OCI-LY3 (cell line): ENCODE data around the gene ARFGAP3.

ENCODE experiments used
- H2AFZ ChIP-seq: fragments of 200-600, 300-600 bp; shearing (Covaris generic); 2 replicates; pipeline ENCODE4 v1.6.0; 2014; ENCODE audit warnings: antibody characterized with exemption, low read depth, low read length
- H3K27ac ChIP-seq: fragments of 200-600, 300-600 bp; sonication (generic); 2 replicates; pipeline ENCODE4 v1.5.1; 2014; ENCODE audit warnings: mild to moderate bottlenecking, low read length, moderate library complexity, mixed read lengths
- H3K27me3 ChIP-seq: fragments of 200-600, 300-600 bp; sonication (generic); 2 replicates; pipeline ENCODE4 v1.6.1; 2014; ENCODE audit warnings: low read depth, low read length, mixed read lengths
- H3K36me3 ChIP-seq: fragments of 200-600, 300-600 bp; sonication (generic); replicated peaks from 2 replicates; pipeline ENCODE3; 2014; ENCODE audit warnings: low read depth, low read length, mixed read lengths
- H3K4me1 ChIP-seq: fragments of 300-600, 200-600 bp; sonication (generic); 2 replicates; pipeline ENCODE4 v1.6.1; 2014; ENCODE audit warnings: low read length, mixed read lengths
- H3K4me2 ChIP-seq: fragments of 200-600, 300-600 bp; sonication (generic); 2 replicates; pipeline ENCODE4 v1.6.1; 2014; ENCODE audit warnings: low read length, mixed read lengths
- H3K4me3 ChIP-seq: fragments of 300-600, 200-600 bp; sonication (generic); 2 replicates; pipeline ENCODE4 v1.5.1; 2014; ENCODE audit warnings: antibody characterized with exemption, mild to moderate bottlenecking, low read length, moderate library complexity
- H3K79me2 ChIP-seq: fragments of 300-600, 200-600 bp; shearing (Covaris generic); 2 replicates; pipeline ENCODE4 v1.6.1; 2014; ENCODE audit warnings: mild to moderate bottlenecking, low read length, mixed read lengths
- H3K9ac ChIP-seq: fragments of 300-600, 200-600 bp; shearing (Covaris generic); 2 replicates; pipeline ENCODE4 v1.6.0; 2014; ENCODE audit warnings: mild to moderate bottlenecking, low read length, moderate library complexity
- H3K9me3 ChIP-seq: fragments of 200-600, 300-600 bp; shearing (Covaris generic); 2 replicates; pipeline ENCODE4 v1.6.1; 2014; ENCODE audit warnings: low read length, mixed read lengths; ENCODE audit not compliant: insufficient read depth
- H4K20me1 ChIP-seq: fragments of 200-600, 300-600 bp; sonication (generic); 2 replicates; pipeline ENCODE4 v1.6.1; 2016; ENCODE audit warnings: low read length, mixed read lengths; ENCODE audit not compliant: insufficient read depth
- EZH2phosphoT487 ChIP-seq: fragments of 200-600 bp; shearing (Covaris generic); IDR thresholded peaks from 2 replicates; pipeline ENCODE4 v1.6.1; 2018; ENCODE audit warnings: antibody characterized with exemption, mixed run types, low read depth
- TF ChIP-seq, protein P1 (sequence below): fragments of 200-600, 300-600 bp; sonication (generic); IDR thresholded peaks from 2 replicates; pipeline ENCODE4 v1.5.1; 2014; ENCODE audit warnings: antibody characterized with exemption, low read length, low read depth

Gene ARFGAP3

DNA sequence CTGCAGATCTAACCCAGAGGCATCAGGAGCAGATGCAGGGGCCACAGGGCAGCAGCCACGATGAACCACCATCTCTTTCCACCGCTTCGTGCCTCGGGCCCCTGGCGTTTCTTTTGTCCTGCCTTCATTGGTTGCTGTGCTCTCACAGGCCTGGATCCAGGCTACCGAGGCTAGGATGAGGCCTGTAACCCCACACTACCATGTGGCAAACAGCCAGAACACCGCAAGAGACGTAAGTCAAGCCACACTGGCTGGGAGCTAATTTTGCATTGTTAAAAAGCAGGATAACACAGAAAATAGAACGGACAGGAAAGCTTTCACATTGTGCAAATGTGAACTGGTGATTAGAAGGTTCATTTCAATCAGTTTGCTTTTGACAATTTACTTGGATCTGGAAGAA is 15.7 kb upstream of the ARFGAP3 start:
- H3K79me2 ChIP-seq, result no peaks in the 10 kb centered on the region
- no peak overlapping the region for H3K4me3 ChIP-seq
- no peak overlapping the region for H3K4me2 ChIP-seq
- H3K9me3 ChIP-seq, result no peaks in the 10 kb centered on the region
- no peak overlapping the region for H3K27ac ChIP-seq
- H3K9ac ChIP-seq, result no peak overlapping the region
- H3K4me1 ChIP-seq, result no peaks in the 10 kb centered on the region
- no peak overlapping the region for H2AFZ ChIP-seq
- no peaks in the 10 kb centered on the region for H3K27me3 ChIP-seq
- TF ChIP-seq, protein P1, sequence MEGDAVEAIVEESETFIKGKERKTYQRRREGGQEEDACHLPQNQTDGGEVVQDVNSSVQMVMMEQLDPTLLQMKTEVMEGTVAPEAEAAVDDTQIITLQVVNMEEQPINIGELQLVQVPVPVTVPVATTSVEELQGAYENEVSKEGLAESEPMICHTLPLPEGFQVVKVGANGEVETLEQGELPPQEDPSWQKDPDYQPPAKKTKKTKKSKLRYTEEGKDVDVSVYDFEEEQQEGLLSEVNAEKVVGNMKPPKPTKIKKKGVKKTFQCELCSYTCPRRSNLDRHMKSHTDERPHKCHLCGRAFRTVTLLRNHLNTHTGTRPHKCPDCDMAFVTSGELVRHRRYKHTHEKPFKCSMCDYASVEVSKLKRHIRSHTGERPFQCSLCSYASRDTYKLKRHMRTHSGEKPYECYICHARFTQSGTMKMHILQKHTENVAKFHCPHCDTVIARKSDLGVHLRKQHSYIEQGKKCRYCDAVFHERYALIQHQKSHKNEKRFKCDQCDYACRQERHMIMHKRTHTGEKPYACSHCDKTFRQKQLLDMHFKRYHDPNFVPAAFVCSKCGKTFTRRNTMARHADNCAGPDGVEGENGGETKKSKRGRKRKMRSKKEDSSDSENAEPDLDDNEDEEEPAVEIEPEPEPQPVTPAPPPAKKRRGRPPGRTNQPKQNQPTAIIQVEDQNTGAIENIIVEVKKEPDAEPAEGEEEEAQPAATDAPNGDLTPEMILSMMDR, result no peak
- no peak for TF ChIP-seq EZH2phosphoT487
- no peaks in the 10 kb centered on the region for H4K20me1 ChIP-seq
- peaks cover 28% of the 10 kb centered on the region for H3K36me3 ChIP-seq

DNA sequence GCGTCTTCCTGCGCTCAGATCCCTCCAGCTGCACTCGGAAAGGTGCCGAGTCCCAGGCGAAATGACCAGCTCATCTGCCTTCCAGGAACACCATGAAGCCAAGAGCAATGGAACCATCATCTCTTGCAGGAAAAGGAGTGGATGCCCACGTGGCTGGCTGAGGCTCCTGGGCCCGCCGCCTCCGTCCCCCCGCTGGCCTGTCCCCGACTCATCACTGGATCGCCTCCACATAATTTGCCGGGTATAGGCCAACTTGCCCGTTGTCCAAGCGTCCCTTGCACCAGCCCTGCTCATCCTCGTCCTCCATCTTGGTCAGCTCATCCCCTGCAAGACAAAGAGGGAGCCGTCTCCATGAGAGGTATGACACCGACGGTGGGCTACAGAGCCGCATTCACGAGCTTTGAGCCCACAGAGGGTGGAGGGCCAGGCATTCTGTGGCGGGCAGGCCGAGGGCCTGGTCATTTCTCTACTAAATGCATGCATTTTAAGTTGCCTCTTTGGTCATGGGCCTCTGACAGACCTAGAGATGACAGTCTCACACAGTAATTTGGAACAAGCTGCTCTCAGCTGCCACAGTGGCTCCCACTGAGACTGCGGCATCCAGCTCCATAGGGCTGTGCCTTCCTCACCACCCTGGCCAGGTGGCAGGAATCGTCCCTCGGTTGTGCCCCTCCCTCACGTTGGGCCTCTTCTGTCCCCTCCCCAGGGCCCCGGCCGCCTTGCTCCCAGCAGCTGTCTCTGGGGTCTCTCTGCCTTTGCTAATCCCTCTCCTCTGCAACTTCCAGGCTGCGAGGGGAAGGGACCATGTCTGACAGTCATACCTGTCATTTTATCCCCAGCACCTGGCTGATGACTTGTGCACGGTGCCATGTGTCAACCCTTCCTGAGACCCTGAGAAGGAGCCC is 14.3 kb upstream of the ARFGAP3 start:
- Histone ChIP-seq H3K36me3 (peaks cover 22% of the 10 kb centered on the region), H3K4me3 (no peak overlapping the region), H3K4me1 (peaks cover 4% of the 10 kb centered on the region)

DNA sequence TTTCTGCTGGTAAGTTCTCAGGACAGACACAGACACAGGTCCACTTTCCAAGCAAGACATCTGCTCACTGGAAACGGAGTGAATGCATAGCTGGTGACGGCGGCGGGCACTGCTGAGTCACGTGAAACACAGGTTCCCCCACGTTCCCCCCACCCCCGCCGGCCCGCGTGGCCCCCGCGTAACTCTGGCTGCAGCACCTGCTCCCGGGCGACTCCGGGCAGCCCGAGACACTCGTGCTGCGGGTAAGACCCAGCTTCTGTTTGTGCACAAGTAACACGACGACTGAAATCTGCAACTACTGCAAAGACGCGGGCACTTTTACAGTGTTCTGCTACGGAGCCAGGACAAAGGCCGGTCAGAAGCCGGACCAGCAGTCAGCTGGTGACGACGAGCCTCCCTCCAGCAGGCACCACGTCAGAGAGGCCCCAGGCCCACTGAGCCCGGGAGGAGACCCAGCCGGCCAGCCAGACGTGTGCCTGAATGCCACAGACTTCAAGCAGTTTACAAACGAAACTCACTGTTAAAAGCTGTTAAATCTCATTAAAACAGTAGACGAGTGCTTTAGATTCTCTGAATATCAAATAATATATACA is 12.9 kb upstream of the ARFGAP3 start:
- H3K4me3 ChIP-seq, result no peak overlapping the region
- peaks cover 25% of the 10 kb centered on the region for H3K36me3 ChIP-seq
- no peak overlapping the region for H3K4me2 ChIP-seq
- no peak overlapping the region for H2AFZ ChIP-seq
- no peak for TF ChIP-seq EZH2phosphoT487
- TF ChIP-seq, protein P1, result no peak
- H4K20me1 ChIP-seq, result no peaks in the 10 kb centered on the region
- H3K9me3 ChIP-seq, result no peaks in the 10 kb centered on the region
- no peaks in the 10 kb centered on the region for H3K27me3 ChIP-seq
- no peak overlapping the region for H3K27ac ChIP-seq
- H3K4me1 ChIP-seq, result peaks cover 4% of the 10 kb centered on the region
- no peak overlapping the region for H3K9ac ChIP-seq
- H3K79me2 ChIP-seq, result no peaks in the 10 kb centered on the region

More for the DNA sequence above, 14.3 kb upstream of the ARFGAP3 start:
- no peaks in the 10 kb centered on the region for H4K20me1 ChIP-seq
- TF ChIP-seq, protein P1, result no peak
- TF ChIP-seq EZH2phosphoT487, result no peak
- H3K27me3 ChIP-seq, result no peaks in the 10 kb centered on the region
- H3K9ac ChIP-seq, result no peak overlapping the region
- no peak overlapping the region for H3K27ac ChIP-seq
- H3K9me3 ChIP-seq, result no peaks in the 10 kb centered on the region
- H3K79me2 ChIP-seq, result no peaks in the 10 kb centered on the region
- H2AFZ ChIP-seq, result no peak overlapping the region
- no peak overlapping the region for H3K4me2 ChIP-seq

DNA sequence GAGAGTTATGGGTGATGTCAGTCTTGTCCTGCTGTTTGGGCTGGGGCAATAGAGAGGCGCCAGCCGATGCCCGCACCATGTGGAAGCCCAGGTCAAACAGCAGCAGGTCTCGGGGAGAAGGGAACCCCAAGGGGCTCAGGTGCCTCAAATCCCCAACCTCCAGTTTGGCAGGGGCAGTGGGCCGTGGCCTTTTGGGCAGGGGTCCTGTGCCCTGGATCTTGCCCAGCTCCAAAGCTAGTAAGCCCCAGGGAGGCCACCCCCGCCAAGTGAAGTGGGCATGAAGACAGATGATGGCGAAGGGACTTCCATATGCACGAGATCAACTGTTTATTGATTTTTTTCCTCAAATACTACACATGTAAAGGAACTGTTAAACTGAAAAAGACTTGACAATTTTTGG is 12.4 kb upstream of the ARFGAP3 start:
- peaks cover 28% of the 10 kb centered on the region for H3K36me3 ChIP-seq
- H2AFZ ChIP-seq, result no peak overlapping the region
- no peaks in the 10 kb centered on the region for H3K79me2 ChIP-seq
- TF ChIP-seq EZH2phosphoT487, result no peak
- TF ChIP-seq, protein P1, result no peak
- no peaks in the 10 kb centered on the region for H3K27me3 ChIP-seq
- no peak overlapping the region for H3K27ac ChIP-seq
- no peak overlapping the region for H3K9ac ChIP-seq
- H3K4me3 ChIP-seq, result no peak overlapping the region
- no peaks in the 10 kb centered on the region for H3K9me3 ChIP-seq
- no peaks in the 10 kb centered on the region for H4K20me1 ChIP-seq
- peaks cover 4% of the 10 kb centered on the region for H3K4me1 ChIP-seq
- H3K4me2 ChIP-seq, result no peak overlapping the region
